ENCODE measurements around the gene IQUB.
"Not testable (repeated sequence)": the region's sequence is repeated elsewhere in the genome, so short reads cannot be mapped to it uniquely, and the experiment has no call there.

Gene IQUB

DNA sequence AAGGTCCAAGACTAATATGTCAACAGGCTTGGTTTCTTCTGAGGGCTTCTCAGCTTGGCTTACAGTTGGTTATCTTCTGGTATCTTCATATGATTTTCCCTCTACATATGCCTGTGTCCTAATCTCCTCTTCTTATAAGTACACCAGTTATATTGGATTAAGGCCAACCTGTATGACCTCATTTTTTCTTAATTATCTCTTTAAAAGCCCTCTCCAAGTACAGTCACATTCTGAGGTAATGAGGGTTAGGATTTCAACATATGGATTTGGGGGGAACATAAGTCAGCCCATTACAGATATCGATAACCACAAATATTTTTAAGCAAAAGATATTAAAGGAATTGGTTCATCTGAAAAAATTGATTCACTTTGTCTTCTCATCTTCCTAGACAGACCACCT lies 49.2 kb downstream of the IQUB start:
- no peak for DNase-seq

DNA sequence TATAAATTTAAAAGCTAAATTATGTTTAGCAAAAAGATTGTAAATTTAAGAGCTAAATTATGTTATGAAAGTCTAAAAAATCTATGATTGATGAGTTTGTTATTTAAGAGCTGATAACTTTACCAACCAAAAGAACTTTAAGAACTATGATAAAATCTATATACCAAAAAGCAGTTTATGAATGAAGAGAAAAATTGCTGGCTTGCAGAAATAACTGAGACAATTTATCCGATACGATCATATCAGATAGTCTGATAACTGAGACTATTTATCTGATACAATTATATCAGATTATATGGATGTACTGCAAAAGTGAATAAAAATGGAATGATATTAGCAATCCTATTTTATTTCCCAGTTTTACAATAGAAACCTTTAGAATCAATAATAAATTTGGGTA lies 50.2 kb downstream of the IQUB start:
- no peak for DNase-seq

DNA sequence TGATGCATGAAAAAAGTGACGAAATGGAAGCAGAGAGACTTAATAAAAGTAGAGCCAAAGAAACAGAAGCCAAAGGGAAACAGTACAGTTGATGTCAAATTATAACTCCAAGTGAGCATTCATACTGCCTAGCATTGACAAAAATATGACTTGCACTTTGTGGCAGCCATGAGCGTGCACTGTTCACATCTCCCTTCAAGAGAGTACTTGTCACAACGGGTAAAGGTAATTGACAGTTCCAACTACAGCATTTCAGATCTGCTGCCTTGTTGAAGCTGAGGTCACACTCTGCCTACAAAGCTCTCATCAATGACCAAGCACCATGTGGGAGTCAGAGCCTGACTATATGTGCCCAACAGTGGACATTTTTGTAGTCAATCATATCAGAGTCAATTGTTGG lies 54.3 kb downstream of the IQUB start:
- no peak for DNase-seq

- DNase-seq, result not testable (repeated sequence)
Observed at GRCh38 chr7:123478056-123478455, 56.3 kb downstream of the IQUB start.

GRCh38 chr7:123472750-123473445 lies 61.5 kb downstream of the IQUB start:
- no peak for DNase-seq

DNA sequence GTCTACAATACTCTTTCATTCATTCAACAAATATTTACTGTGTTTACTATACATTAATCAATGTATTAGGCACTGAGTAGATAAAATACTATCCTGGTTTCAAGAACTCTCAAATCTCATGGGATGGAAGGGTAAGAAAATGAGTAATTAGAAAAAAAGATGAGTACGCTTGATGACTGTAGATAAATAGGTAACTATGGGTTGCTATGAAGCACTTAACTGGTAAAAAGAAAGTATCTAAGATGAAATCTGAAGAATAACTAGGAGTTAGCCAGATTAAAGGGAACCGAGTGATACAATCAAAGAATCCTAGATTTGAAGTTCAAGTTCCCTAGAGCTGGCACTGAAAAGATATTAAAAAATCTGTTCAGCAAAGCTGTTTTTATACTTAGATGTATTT lies 62.1 kb downstream of the IQUB start:
- no peak for DNase-seq

DNA sequence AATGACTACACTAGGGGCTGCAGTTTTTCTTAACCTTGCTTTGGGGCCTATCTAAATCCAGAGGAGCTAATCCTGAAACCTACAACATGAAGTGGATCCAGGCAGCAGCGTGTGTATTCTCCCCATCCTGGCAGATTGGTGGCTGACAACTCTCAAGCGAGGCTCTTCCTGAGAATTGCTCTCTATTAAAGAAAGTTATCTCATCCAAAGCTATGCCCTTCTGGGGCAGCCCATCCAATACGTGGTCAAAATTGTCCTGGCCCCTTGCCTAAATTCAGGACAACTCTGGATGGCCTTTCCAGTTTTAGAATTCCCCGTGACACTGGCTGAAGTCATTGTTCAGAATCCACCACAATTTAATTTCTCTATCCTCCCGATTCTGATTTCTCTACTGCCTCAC lies 66.1 kb downstream of the IQUB start:
- no peak for DNase-seq

GRCh38 chr7:123463890-123464289 lies 70.5 kb downstream of the IQUB start:
- DNase-seq, result no peak

DNA sequence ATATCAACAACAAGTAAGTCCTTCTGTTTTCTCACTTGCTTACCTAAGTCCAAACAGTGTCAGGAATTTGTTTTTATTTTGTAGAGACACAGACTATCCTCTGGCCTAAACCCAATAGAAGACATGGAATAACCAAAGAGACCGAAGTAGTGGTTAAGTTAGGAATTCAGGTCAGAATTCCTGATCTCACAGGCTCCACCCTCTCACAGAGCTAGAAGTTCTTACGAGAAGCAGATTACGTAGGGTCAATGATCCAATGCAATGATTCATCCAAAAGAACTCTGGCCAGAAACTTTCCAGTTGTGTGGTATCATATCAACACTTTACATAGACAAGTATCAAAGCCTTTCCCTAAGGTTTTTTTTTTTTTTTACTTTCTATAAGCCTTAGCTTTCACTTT lies 73.8 kb downstream of the IQUB start:
- no peak for DNase-seq

DNA sequence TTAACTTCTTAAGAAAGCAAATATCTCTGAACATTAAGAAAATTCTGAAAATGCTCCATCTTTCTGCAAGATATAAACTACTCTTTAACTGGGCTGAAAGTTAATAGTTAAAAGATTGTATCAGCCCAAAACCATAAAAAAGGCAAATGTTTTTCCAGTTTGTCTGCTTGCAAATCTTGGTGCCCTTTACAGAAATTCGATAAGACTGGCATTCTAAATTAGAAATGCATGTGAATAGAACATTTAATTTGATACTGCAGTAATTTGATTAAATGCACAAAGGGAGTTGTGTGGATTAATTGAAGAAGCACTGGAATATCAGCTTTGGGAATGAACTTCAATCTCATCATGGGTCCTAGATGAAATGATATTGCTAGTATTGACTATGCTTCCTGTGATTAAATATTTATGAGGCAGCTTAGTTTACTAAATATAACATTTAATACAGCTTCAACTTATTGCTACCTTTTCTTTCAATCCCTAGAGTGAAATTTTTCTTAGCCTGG lies 78.4 kb downstream of the IQUB start:
- no peak for DNase-seq

DNA sequence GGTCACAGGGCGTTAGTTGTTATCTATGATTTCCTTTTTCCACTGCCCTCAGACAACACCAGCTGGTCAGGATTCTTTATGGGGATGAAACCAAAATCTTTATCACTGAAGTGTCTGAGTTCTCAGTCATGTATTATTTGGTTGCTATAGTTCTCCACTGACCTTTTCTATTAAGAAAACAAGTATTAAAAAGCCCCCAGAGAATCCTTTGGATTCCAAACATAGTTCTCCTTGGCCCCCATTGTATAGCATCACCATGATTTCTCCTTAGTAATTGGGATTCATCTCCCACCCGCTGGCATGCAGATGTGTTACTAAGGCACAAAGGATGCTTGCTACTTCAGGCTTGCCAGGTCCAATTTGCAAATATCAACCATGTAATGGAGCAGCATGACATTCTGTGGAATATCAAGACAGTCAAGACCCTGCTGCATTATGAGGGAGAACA lies 94.3 kb downstream of the IQUB start:
- no peak for DNase-seq

GRCh38 chr7:123439191-123439590 lies 95.2 kb downstream of the IQUB start:
- DNase-seq, result no peak

GRCh38 chr7:123437447-123437995 lies 96.9 kb downstream of the IQUB start:
- no peak for DNase-seq

DNA sequence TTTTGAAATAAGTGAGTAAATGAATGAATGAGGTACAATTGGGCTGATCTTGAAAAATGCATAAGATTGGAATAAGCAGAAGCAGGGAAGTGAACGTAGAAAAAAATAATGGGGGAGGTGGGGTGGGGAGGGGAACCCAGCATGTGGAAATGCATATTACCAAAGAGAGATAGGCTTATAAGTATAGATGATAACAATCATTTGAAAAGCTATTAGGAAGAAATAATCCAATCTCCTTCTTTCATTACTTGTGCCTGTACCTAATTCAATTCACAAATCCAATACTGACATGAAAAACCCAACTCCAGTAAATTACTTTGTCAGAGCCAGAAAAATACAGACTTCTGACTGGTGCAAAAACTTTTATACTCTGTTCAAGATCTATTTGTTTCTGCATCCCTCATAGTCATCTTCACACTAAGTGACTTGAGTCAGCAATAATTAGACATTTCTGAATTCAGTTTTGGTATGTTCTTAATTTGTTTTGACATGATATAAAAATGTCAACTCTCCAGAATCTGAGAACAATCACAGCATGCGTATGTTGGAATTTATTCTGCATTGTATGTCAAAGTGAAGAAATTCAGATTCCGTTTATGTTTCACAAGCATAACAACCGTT lies 99.2 kb downstream of the IQUB start:
- DNase-seq, result no peak

DNA sequence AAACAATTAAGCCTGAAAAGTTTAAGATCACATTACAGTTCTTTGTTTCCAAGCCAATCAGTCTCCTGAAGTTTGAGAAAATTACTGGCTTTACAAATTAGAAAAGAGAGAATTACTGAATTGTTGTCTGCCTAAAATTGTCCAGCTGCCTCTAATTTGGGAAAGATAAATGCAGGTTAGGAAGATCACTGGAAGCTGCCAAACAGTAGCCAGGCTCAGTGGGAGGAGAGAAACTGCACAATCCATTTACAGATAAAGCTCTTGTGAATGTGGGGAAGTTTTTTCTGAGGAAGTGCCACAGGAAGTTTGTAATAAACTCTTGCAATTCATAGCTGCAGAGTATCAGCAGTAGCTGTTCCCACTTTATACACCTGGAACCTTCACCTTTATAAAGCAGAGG lies 100.7 kb downstream of the IQUB start:
- no peak for DNase-seq

DNA sequence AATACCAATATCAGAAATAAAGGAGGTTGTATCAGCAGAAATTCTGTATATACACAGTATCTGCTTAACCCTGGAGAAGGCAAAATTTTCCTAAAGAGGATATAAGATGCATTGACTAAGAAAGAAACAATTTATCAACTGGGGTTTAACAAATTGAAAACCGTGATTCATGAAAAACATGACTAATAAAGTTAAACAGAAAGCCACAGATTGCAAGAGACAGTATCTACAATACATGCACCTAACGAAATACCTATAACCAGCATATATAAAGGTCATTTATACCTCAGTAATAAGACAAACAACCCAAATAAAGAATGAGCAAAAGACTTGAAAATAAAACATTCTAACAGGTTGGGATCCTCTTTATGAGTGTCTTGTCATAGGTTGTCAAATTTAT lies 101.8 kb downstream of the IQUB start:
- DNase-seq, result no peak

DNA sequence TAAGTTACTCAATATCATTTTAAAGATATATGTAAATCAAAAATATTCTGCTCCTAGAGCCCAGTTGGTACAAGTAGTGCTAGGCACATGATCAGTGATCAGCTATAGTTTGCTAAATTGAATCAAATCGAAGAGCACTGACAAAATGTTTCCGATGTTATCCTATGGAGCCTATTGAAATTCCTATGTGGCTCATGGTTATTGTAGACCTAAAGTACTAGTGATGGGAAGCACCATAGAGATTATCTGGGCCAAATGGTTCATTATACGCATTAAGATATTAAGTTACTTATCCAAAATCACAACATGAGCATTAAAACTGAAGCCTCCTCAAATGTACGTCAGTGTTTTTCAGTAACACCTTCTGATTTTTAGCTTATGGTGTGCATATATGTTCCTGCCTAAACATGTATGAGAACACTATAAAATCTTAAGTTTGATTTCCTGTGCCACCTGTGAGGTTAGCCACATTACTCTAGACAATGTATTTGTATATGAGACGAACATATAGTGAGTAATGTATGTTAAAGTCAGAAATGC lies 103.2 kb downstream of the IQUB start:
- no peak for DNase-seq

DNA sequence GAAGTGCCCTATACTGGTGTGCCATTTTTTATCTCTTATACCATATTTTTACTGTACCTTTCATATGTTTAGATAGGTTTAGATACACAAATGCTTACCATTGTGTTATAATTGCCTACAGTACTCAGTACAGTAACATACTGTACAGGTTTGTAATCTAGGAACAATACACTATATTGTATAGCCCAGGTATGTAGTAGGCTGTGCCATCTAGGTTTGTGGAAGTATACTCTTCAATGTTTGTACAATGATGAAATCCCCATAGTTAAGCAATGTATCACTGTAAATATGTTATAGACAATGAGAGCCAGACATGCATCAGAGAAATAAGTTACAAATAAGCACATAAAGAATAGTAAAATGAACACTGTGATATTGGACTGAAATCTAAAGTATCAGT lies 109.1 kb downstream of the IQUB start:
- DNase-seq, result no peak

- DNase-seq, result no peak
Observed at GRCh38 chr7:123424463-123424862, 109.9 kb downstream of the IQUB start.

- DNase-seq, result no peak
Observed at GRCh38 chr7:123423622-123424021, 110.8 kb downstream of the IQUB start.

GRCh38 chr7:123417580-123417979 lies 116.8 kb downstream of the IQUB start:
- no peak for DNase-seq

DNA sequence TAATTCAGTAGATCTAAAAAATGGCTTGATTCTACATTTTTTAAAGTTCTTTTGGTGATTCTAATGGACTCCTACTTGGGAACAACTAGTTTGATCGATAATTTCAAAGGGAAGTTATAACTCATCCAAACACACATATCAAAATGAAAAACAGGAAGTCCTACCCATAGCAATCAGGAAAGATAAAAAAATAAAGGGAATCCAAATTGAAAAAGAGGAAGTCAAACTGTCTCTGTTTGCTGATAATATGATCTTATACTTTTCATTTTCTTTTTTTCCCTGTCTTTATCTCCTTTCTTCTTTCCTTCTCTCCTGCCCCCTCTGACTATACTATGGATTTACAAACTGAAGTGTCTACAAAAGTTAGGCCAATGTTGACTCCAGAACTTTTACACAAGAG lies 118.8 kb downstream of the IQUB start:
- no peak for DNase-seq

- no peak for DNase-seq
Observed at GRCh38 chr7:123410273-123410904, 124.0 kb downstream of the IQUB start.

- not testable (repeated sequence) for DNase-seq
Observed at GRCh38 chr7:123407951-123408350, 126.4 kb downstream of the IQUB start.
